Measurements from ENCODE around the gene WNT3. TPM values are rescaled to one million over a fixed set of nuclear protein-coding genes. Genes with fewer than 3 reads are reported as not detected.

WNT3 gene
- total and polyA plus RNA-seq, 2 experiments from 2014 or later: 2.1 to 3.0 TPM

DNA sequence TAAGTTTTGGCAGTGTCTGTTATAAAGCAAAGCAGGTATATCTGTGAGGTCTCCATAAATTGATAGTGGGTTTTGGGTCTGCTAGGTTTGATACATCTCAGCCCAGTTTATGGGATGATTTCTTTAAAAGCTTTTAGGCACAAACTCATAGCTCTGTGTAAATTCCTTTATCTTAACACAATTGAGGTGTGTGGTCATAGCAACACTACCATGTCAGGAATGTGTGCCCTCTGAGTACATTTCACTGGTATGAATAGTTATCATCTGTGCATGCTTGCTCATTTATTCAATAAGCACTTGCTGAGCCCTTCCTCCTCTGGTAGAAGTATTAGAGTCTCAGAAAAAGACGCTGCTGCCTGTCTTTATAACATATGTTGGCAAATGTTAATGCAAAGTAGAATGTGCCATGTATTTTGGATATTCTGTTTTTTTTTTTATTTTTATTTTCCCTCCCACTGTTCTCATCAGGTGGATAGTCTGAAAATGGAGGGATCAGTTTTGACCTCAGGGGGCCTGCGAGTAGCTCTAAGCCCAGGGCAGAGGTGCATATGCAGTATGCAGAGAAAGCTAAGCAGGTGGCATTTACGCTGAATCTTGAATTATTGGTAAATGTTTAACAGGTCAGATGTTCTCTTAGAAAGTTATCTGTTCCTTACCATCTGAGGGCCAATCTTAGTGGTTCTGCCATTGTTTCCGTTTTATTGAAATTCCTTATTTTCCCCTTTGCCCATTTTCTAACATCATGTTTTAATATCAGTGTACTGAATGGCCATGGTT lies 90.7 kb downstream of the WNT3 start:
- Histone ChIP-seq H3F3A (ENCODE audit: insufficient read depth) (peaks cover 32% of the 10 kb centered on the region), H3K9ac (peak overlapping the region; percentile 28; the same call in 1 of the 2 replicates), H3K4me1 (ENCODE audit: insufficient read depth) (peaks cover 37% of the 10 kb centered on the region), H3K79me2 (ENCODE audit: insufficient read depth) (no peaks in the 10 kb centered on the region), H4K20me1 (ENCODE audit: insufficient read depth) (no peaks in the 10 kb centered on the region), H3K27me3 (replicated peaks; ENCODE audit: insufficient read depth) (no peaks in the 10 kb centered on the region), H2AFZ (no peak overlapping the region), H3K9me3 (ENCODE audit: low read depth) (no peaks in the 10 kb centered on the region), H3K4me2 (ENCODE audit: unreplicated experiment) (peak overlapping the region; percentile 55), H3K9me2 (ENCODE audit: insufficient read depth) (no peaks in the 10 kb centered on the region), H3K27ac (peak overlapping the region; percentile 66), H3K4me3 (peak overlapping the region; percentile 10), H3K36me3 (ENCODE audit: low read depth) (0 out of 2 replicates have a peak, but pooled peaks cover 17% of the 10 kb centered on the region)
- peak; percentile 90 for DNase-seq
- in situ Hi-C loops (cut with MboI): no loop called here
- 80 to 86% methylated on average over 4 of the region's 4 CpGs for whole genome bisulfite sequencing, 2 experiments (ENCODE audit: low coverage in 1 of 2, low lambda C conversion rate in 2 of 2, missing lambda C conversion rate in 2 of 2)
- TF ChIP-seq EZH2 (IDR thresholded peaks at IDR 0.05; ENCODE audit: insufficient read depth, poor library complexity, severe bottlenecking) (no peak), EZH2phosphoT487 (IDR thresholded peaks at IDR 0.05; ENCODE audit: insufficient read depth, low read depth) (no peak)

DNA sequence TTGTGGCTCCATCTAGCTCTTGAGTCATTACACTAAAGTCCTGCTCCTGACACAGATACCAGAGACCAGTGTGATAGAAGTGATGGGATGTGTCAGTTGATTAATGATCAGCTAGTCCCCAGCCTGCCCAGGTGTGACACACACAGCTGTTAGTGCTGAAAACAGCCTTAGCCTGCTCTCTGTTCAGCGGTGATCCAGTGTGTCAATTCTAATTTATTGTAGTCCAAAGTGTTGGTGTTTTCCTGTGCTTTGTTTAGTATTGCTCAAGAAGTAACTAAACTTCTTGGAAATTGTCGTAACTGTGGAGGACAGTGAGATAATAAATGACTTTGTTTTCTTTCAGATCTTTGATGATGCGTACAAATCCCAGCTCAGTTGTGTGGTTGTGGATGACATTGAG lies 92.3 kb downstream of the WNT3 start:
- no peak for TF ChIP-seq EZH2phosphoT487 (IDR thresholded peaks at IDR 0.05; ENCODE audit: insufficient read depth, low read depth)
- TF ChIP-seq EZH2 (IDR thresholded peaks at IDR 0.05; ENCODE audit: insufficient read depth, poor library complexity, severe bottlenecking): no peak
- no peaks in the 10 kb centered on the region for H3K27me3 ChIP-seq (replicated peaks; ENCODE audit: insufficient read depth)
- no peak overlapping the region; the same call in 1 of the 2 replicates for H2AFZ ChIP-seq
- peak overlapping the region; percentile 55 for H3K4me2 ChIP-seq (ENCODE audit: unreplicated experiment)
- H3K27ac ChIP-seq: peak overlapping the region; percentile 66
- peak; percentile 38 for DNase-seq
- no peaks in the 10 kb centered on the region for H4K20me1 ChIP-seq (ENCODE audit: insufficient read depth)
- peaks cover 32% of the 10 kb centered on the region for H3F3A ChIP-seq (ENCODE audit: insufficient read depth)
- peaks cover 30% of the 10 kb centered on the region for H3K4me1 ChIP-seq (ENCODE audit: insufficient read depth)
- no peak overlapping the region; the same call in 1 of the 2 replicates for H3K9ac ChIP-seq
- no peaks in the 10 kb centered on the region for H3K9me3 ChIP-seq (ENCODE audit: low read depth)
- no peaks in the 10 kb centered on the region for H3K9me2 ChIP-seq (ENCODE audit: insufficient read depth)
- in situ Hi-C loops (cut with MboI): no loop called here
- WGBS, 2 experiments (ENCODE audit: low coverage in 1 of 2, low lambda C conversion rate in 2 of 2, missing lambda C conversion rate in 2 of 2): 47 to 50% methylated on average over 3 of the region's 3 CpGs
- H3K79me2 ChIP-seq (ENCODE audit: insufficient read depth): no peaks in the 10 kb centered on the region
- 0 out of 2 replicates have a peak, but pooled peaks cover 17% of the 10 kb centered on the region for H3K36me3 ChIP-seq (ENCODE audit: low read depth)
- no peak overlapping the region for H3K4me3 ChIP-seq

DNA sequence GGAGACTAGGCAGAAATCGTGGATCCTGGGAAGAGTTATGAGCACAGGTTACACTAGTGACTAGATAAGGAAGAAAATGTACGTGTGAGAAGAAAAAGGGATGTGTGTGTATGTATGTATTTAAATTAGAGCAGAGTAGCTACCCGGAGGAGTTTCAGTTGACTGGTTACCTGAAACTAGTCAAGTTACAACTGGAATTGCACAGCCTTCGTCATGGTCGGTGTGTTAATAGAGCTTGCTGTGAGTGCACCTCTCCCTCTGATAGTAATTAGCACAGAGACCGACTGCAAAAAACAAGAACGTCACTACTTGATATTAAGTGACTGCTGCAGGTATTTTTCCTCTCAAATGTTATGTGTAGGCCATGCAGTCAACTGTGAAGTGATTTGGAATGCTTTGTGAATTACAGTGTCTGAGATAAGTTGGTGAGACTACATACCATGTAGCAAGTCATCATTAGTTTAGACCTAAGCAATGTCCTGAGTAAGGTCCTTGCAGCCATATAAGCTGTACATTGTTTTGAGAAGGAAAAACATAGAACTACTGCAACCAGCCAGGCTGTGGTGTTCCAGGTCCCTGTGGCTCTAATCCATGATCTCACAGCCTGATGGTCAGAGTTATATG lies 95.7 kb downstream of the WNT3 start:
- Histone ChIP-seq H3F3A (ENCODE audit: insufficient read depth) (peaks cover 26% of the 10 kb centered on the region), H3K79me2 (ENCODE audit: insufficient read depth) (no peaks in the 10 kb centered on the region), H2AFZ (no peak overlapping the region), H3K36me3 (ENCODE audit: low read depth) (no peaks in the 10 kb centered on the region), H3K4me2 (ENCODE audit: unreplicated experiment) (no peak overlapping the region), H4K20me1 (ENCODE audit: insufficient read depth) (no peaks in the 10 kb centered on the region), H3K27me3 (replicated peaks; ENCODE audit: insufficient read depth) (no peaks in the 10 kb centered on the region), H3K27ac (no peak overlapping the region), H3K9me2 (ENCODE audit: insufficient read depth) (no peaks in the 10 kb centered on the region), H3K9ac (no peak overlapping the region), H3K9me3 (ENCODE audit: low read depth) (no peaks in the 10 kb centered on the region), H3K4me1 (ENCODE audit: insufficient read depth) (peaks cover 35% of the 10 kb centered on the region), H3K4me3 (no peak overlapping the region)
- in situ Hi-C loops (cut with MboI): no loop called here
- DNase-seq: peak; percentile 16
- TF ChIP-seq EZH2phosphoT487 (IDR thresholded peaks at IDR 0.05; ENCODE audit: insufficient read depth, low read depth) (no peak), EZH2 (IDR thresholded peaks at IDR 0.05; ENCODE audit: insufficient read depth, poor library complexity, severe bottlenecking) (no peak)
- 96 to 98% methylated on average over 7 of the region's 7 CpGs for WGBS, 2 experiments (ENCODE audit: low coverage in 1 of 2, low lambda C conversion rate in 2 of 2, missing lambda C conversion rate in 2 of 2)

DNA sequence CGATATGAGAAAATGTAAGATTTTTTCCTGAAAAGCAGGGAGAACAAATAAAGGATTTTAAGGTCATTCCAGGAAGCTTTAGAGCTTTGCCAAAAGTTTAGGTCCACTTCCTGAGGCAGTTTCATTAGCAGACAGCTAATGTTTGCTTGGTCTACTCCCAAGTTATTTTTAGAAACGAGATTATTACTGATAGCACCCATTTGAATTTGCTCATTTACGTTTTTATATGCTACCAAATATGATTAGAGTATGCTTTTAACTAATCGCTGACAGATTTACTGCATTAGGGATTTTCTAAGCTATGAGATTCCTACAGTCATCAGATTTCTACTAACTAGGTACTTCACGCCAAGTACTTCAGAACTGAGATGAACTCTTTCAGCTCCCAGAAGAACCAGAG lies 98.1 kb downstream of the WNT3 start:
- Histone ChIP-seq H3K9me3 (ENCODE audit: low read depth) (no peaks in the 10 kb centered on the region), H3K27me3 (replicated peaks; ENCODE audit: insufficient read depth) (no peaks in the 10 kb centered on the region), H3K4me3 (no peak overlapping the region), H2AFZ (no peak overlapping the region), H3K9me2 (ENCODE audit: insufficient read depth) (no peaks in the 10 kb centered on the region), H3K79me2 (ENCODE audit: insufficient read depth) (no peaks in the 10 kb centered on the region), H3K4me1 (ENCODE audit: insufficient read depth) (0 out of 2 replicates have a peak, but pooled peaks cover 13% of the 10 kb centered on the region), H3K9ac (no peak overlapping the region), H3K36me3 (ENCODE audit: low read depth) (peaks cover 7% of the 10 kb centered on the region; the same call in 1 of the 2 replicates), H4K20me1 (ENCODE audit: insufficient read depth) (no peaks in the 10 kb centered on the region), H3K27ac (no peak overlapping the region), H3K4me2 (ENCODE audit: unreplicated experiment) (no peak overlapping the region), H3F3A (ENCODE audit: insufficient read depth) (0 out of 2 replicates have a peak, but pooled peaks cover 4% of the 10 kb centered on the region)
- DNase-seq: no peak
- TF ChIP-seq EZH2phosphoT487 (IDR thresholded peaks at IDR 0.05; ENCODE audit: insufficient read depth, low read depth): no peak
- no peak for TF ChIP-seq EZH2 (IDR thresholded peaks at IDR 0.05; ENCODE audit: insufficient read depth, poor library complexity, severe bottlenecking)
- in situ Hi-C loops (cut with MboI): no loop called here
- WGBS, 2 experiments (ENCODE audit: low coverage in 1 of 2, low lambda C conversion rate in 2 of 2, missing lambda C conversion rate in 2 of 2): 84 to 90% methylated on average over 5 of the region's 5 CpGs
